Activated naive CD8-positive, alpha-beta T cell treated with anti-CD3 and anti-CD28 coated beads, Interleukin-2, amount 50 U/mL, for 16 hours (primary cell): ENCODE data around the gene MED13L.

Source experiments
- DNase-seq: peaks from one replicate; pipeline ENCODE4 v3.0.0-alpha.2; 2020; ENCODE audit warnings: low read depth, low spot score

Gene MED13L

GRCh38 chr12:116277467-116278278, at the start of gene MED13L:
TSS of gene MED13L (minus strand) at chr12:116277693. CDS start at chr12:116277131, 562 bp downstream.
- DNase-seq: peak; percentile 71

- no peak for DNase-seq
Observed at GRCh38 chr12:116325336-116325664, 47.8 kb upstream of the MED13L start.

GRCh38 chr12:116324654-116325335, 47.3 kb upstream of the MED13L start:
- no peak for DNase-seq

GRCh38 chr12:116323406-116324386, 46.2 kb upstream of the MED13L start:
- DNase-seq: no peak

GRCh38 chr12:116321913-116322312, 44.4 kb upstream of the MED13L start:
- DNase-seq: no peak

- no peak for DNase-seq
Observed at GRCh38 chr12:116320791-116321217, 43.3 kb upstream of the MED13L start.

- peak; percentile 7 for DNase-seq
Observed at GRCh38 chr12:116319898-116320621, 42.6 kb upstream of the MED13L start.

- DNase-seq: no peak
Observed at GRCh38 chr12:116319233-116319897, 41.9 kb upstream of the MED13L start.

GRCh38 chr12:116318576-116319232, 41.2 kb upstream of the MED13L start:
- DNase-seq: no peak

GRCh38 chr12:116317986-116318575, 40.6 kb upstream of the MED13L start:
- no peak for DNase-seq

- DNase-seq: no peak
Observed at GRCh38 chr12:116317139-116317538, 39.6 kb upstream of the MED13L start.

- no peak for DNase-seq
Observed at GRCh38 chr12:116314477-116314876, 37.0 kb upstream of the MED13L start.

- DNase-seq: no peak
Observed at GRCh38 chr12:116313194-116313927, 35.9 kb upstream of the MED13L start.

- no peak for DNase-seq
Observed at GRCh38 chr12:116310082-116310481, 32.6 kb upstream of the MED13L start.

GRCh38 chr12:116309343-116309742, 31.9 kb upstream of the MED13L start:
- DNase-seq: no peak

GRCh38 chr12:116308647-116309046, 31.2 kb upstream of the MED13L start:
- no peak for DNase-seq

- DNase-seq: no peak
Observed at GRCh38 chr12:116306968-116307367, 29.5 kb upstream of the MED13L start.

- no peak for DNase-seq
Observed at GRCh38 chr12:116306506-116306905, 29.0 kb upstream of the MED13L start.

- DNase-seq: no peak
Observed at GRCh38 chr12:116304621-116305020, 27.1 kb upstream of the MED13L start.
